ENCODE measurements around the gene ST6GALNAC4. TPM values are rescaled to one million over a fixed set of nuclear protein-coding genes. Genes with fewer than 3 reads are reported as not detected.

Gene ST6GALNAC4
- total and polyA plus RNA-seq, 2 donors (not counting 1 experiment from before 2014, with no cell fraction given), result 80.5 to 199 TPM

DNA sequence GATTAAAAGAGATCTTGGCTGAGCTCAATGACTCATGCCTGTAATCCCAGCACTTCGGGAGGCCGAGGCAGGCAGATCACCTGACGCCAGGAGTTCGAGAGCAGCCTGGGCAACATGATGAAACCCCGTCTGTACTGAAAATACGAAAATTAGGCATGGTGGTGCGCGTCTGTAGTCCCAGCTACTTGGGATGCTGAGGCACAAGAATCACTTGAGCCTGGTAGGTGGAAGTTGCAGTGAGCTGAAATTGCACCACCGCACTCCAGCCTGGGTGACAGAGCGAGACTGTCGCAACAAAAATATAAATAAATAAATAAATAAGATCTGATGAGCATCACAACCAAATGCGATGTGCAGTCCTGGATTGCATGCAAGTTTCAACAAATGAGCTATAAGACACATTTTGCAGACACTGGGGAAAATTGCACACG is 53.6 kb downstream of the ST6GALNAC4 start:
- Histone ChIP-seq H3K9ac (ENCODE audit: low read length) (no peak overlapping the region), H3K4me3 (ENCODE audit: control extremely low read depth in 1 of 5, extremely low read depth in 1 of 5, insufficient read depth in 1 of 5, low read depth in 2 of 5, low read length in 4 of 5) (no peak overlapping the region), H3K36me3 (replicated peaks in 1 of 2; ENCODE audit: control extremely low read depth in 1 of 2, control insufficient read depth in 1 of 2, extremely low read depth in 1 of 2, insufficient read depth in 2 of 2, low read length in 1 of 2) (no peaks in the 10 kb centered on the region), H4K20me1 (ENCODE audit: control insufficient read depth, insufficient read depth, low read length, poor library complexity, severe bottlenecking) (no peaks in the 10 kb centered on the region), H3K4me1 (ENCODE audit: control insufficient read depth in 2 of 2, insufficient read depth in 2 of 2, low read length in 2 of 2) (peaks cover 50 to 69% of the 10 kb centered on the region in 2 donors), H3K79me2 (ENCODE audit: control insufficient read depth, insufficient read depth, low read length) (no peaks in the 10 kb centered on the region), H3K4me2 (replicated peaks; ENCODE audit: low read depth, low read length, poor library complexity, severe bottlenecking) (no peak overlapping the region), H3K9me3 (ENCODE audit: control extremely low read depth in 1 of 3, control insufficient read depth in 2 of 3, insufficient read depth in 1 of 3, low read length in 2 of 3) (no peaks in the 10 kb centered on the region), H3K27ac (ENCODE audit: low read length in 2 of 2) (peak overlapping the region; percentile 90 to 92), H3K27me3 (replicated peaks in 1 of 4; ENCODE audit: control extremely low read depth in 1 of 4, control insufficient read depth in 3 of 4, insufficient read depth in 4 of 4, low read length in 3 of 4) (no peaks in the 10 kb centered on the region), H2AFZ (ENCODE audit: insufficient read depth, low read depth, low read length, poor library complexity, severe bottlenecking) (peak overlapping the region; percentile 69)
- ChIA-PET CTCF (interaction anchor here (1.1 to 13.7 kb wide), 5 partner anchors 10 to 128 kb away, joined by 3 to 237 read pairs (median 3); partner anchors contain the start of genes CDK9, ST6GALNAC4 and TOR2A), POLR2A (interaction anchor here (1.4 to 1.7 kb wide), 4 partner anchors 9 to 128 kb away, joined by 5 to 8 read pairs (median 6); partner anchors contain the start of genes CDK9, ENG, ST6GALNAC4 and TOR2A)
- DNase-seq (no peak), ATAC-seq (ENCODE audit: low read depth) (no peak)
- Mint-ChIP-seq H3K27me3 (no peaks in the 10 kb centered on the region), H3K27ac (peak overlapping the region; percentile 99), H3K4me3 (peak overlapping the region; percentile 78), H3K4me1 (peaks cover 57% of the 10 kb centered on the region), H3K9me3 (ENCODE audit: insufficient read depth) (no peaks in the 10 kb centered on the region)
- TF ChIP-seq, protein P1, sequence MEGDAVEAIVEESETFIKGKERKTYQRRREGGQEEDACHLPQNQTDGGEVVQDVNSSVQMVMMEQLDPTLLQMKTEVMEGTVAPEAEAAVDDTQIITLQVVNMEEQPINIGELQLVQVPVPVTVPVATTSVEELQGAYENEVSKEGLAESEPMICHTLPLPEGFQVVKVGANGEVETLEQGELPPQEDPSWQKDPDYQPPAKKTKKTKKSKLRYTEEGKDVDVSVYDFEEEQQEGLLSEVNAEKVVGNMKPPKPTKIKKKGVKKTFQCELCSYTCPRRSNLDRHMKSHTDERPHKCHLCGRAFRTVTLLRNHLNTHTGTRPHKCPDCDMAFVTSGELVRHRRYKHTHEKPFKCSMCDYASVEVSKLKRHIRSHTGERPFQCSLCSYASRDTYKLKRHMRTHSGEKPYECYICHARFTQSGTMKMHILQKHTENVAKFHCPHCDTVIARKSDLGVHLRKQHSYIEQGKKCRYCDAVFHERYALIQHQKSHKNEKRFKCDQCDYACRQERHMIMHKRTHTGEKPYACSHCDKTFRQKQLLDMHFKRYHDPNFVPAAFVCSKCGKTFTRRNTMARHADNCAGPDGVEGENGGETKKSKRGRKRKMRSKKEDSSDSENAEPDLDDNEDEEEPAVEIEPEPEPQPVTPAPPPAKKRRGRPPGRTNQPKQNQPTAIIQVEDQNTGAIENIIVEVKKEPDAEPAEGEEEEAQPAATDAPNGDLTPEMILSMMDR (IDR thresholded peaks at IDR 0.05), result no peak
- no peak for TF ChIP-seq EZH2 (IDR thresholded peaks at IDR 0.05; ENCODE audit: borderline replicate concordance, insufficient read depth, low read depth, low read length, poor library complexity, severe bottlenecking)
- intact Hi-C loops (cut with micrococcal nuclease), result loop anchor here (2.0 kb wide), 1 partner anchor 42 kb away; no protein-coding TSS in a partner anchor
- 90% methylated on average over 9 of the region's 13 CpGs for WGBS (ENCODE audit: insufficient coverage)

Measured in B cell (primary cell).